HG03175 (cell line): ENCODE results near the gene SLC18A2.

Experiments used
- ATAC-seq: cut with Tn5 transposase; IDR thresholded peaks from one replicate; pipeline ENCODE4 v1.9.1; 2021; ENCODE audit warnings: mild to moderate bottlenecking, moderate library complexity; ENCODE audit not compliant: unreplicated experiment

Gene SLC18A2

GRCh38 chr10:117237401-117237991 is 3.4 kb upstream of the SLC18A2 start:
- ATAC-seq = peak; percentile 86

GRCh38 chr10:117239051-117239450 is 1.9 kb upstream of the SLC18A2 start:
- no peak for ATAC-seq

GRCh38 chr10:117239721-117240620 is 943 bp upstream of the SLC18A2 start:
- ATAC-seq = no peak

GRCh38 chr10:117241541-117242462 is 888 bp downstream of the SLC18A2 start:
- ATAC-seq = no peak

DNA sequence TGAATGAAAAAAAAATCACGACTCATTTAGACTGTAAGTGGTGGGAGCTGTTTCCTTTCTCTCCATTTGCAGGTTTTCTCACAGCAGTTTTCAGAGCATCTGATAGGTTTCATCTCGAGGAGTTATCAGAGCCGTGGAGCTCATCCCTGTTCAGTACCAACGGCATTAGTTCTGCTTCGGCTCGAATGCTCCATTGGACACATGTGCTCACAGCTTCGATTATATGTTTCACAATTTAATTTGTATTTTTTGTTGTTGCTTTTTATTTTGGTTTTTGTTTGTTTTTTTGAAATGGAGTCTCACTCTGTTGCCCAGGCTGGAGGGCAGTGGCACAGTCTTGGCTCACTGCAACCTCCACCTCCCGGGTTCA is 1.5 kb downstream of the SLC18A2 start:
- no peak for ATAC-seq

DNA sequence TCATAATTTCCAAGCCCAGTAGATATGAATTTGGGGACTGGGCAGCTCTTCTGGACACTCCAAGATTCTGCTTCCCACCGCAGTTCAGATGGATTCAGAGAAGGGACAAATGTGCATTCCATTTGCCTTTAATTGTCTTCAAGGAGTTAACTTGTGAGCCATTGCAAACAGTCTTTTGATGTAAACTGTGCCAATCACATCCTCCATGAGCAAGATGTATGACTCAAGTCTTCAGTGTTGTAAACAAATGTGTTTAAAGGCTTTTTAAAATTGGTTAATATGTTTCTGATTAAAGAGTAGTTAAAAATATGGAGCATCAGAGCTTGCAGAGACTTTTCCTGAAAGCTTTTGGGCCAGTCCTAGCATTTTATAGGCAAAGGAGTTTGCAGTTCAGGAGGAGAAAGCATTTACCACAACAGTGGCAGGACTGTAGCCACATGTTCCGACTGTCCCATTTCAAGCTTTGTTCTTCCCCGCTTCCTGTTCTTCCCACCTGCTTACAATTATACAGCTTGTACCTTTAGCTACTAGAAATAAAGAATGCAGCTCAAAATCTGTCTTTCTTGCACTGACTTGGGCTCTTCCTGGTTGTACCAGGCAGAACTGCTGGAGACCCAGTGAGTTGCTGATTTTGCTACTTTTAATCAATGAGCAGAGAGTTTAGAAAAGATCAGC is 6.2 kb downstream of the SLC18A2 start:
- no peak for ATAC-seq

DNA sequence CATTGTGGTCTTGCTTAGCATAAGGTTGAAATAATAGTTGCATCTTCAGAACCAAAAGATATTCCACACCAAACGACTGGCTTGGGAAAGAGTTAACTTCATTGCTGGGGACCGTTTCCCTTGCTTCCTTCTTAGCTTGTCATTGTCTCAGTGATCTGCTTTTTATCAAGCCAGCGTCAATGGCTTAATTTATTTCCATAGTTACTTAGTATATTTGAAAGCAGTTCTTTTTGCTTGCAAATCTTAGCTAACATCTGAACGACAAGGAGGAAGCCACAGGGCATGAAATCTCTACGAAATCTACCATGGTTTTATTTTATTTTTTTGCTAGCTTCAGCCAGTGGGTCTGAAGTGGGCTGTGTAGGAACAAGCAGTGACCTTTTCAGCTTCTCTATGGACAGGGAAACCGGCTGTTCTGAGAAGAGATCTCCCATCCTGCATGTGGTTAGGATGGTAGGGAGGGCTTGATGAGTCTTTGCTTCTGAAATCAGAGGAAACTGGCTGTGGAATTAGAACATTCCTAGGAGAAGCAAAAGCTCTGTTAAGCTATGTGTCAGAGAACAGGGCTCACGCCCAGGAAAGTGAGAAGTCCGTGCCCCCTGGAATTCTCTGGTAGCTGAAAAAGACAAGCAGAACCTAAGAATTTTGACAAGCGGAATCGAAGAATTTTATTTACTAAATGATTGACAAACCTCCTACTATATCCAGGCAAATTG is 8.0 kb downstream of the SLC18A2 start:
- no peak for ATAC-seq

DNA sequence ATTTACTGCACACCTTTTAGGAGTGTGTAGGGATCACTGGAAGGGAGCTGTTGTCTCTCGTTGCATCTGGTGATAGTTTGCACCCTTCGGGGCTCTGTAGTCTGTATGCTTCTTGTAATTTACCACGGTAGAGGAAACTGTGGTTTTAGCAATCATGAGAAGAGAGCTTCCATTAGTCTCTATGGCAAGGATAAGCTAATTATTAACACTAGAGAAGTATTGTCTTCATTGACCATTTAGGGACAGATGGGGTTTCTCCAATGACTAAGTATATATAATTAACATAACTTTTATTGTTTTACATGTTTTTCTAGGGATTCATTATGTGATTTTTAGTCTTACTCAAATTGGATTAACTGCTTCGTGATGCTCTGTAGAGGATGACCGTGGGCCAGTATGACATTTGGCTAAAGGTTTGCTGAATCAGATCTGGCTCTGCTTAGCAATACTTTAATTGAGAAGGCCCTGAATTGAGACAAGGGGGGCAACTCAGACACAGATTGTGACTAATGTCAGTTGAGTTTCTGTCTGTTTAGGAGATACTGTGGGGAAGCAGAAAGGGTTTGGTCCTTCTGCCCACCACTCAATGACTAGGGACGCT is 8.7 kb downstream of the SLC18A2 start:
- ATAC-seq = peak; percentile 82

- ATAC-seq = no peak
Measured at GRCh38 chr10:117250411-117250810, 9.5 kb downstream of the SLC18A2 start.

- ATAC-seq = no peak
Measured at GRCh38 chr10:117253908-117254307, 13.0 kb downstream of the SLC18A2 start.

- no peak for ATAC-seq
Measured at GRCh38 chr10:117254338-117254737, 13.4 kb downstream of the SLC18A2 start.

GRCh38 chr10:117254774-117255735 is 14.1 kb downstream of the SLC18A2 start:
- no peak for ATAC-seq

DNA sequence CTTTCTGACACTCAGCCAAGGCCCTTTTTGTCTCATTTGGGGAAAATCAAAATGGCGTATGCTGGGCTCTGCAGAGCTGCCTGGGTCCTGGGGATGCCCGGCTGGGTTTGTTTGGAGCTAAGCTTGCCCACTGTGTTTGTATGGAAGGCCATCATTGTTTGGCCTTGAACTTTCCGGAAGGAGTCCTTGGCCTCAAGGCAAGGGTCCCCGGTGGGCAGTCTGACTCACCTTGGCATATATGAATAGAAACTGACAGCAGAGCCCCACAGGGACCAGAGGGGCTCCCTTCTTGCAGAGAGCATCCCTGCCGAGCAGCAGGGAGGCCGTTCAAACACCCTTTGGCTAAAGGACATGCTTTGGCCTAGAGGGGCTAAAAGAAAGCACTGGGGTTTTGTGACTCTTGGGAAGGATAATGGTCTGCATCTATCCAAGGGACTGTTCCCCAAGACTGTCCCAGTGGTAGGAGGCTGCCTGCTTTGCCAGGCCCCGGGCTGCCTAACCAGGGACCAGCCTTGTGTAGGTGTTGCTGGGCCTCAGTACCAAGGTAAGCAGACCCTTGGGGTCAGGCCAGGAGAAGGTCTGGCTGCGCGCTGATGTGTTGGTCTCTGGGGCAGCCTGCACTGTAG is 15.0 kb downstream of the SLC18A2 start:
- no peak for ATAC-seq

GRCh38 chr10:117256910-117257309 is 16.0 kb downstream of the SLC18A2 start:
- ATAC-seq = no peak

DNA sequence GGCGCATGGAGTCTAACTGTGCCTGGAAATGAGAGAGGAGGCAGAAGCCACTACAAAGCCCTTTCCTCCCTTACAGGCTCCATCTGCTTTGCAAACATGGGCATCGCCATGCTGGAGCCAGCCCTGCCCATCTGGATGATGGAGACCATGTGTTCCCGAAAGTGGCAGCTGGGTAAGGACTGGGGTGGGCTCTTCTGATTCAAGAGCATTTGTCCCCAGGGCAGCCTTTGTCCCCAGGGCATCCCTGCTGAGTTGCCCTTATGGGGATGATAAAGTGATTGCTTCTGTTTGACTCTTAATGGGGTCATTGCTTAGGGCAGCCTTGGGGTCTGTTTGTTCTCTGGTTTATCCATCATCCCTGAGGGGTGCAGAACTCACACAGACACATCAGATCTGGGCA is 16.8 kb downstream of the SLC18A2 start:
- no peak for ATAC-seq

- ATAC-seq = no peak
Measured at GRCh38 chr10:117259279-117259678, 18.4 kb downstream of the SLC18A2 start.

DNA sequence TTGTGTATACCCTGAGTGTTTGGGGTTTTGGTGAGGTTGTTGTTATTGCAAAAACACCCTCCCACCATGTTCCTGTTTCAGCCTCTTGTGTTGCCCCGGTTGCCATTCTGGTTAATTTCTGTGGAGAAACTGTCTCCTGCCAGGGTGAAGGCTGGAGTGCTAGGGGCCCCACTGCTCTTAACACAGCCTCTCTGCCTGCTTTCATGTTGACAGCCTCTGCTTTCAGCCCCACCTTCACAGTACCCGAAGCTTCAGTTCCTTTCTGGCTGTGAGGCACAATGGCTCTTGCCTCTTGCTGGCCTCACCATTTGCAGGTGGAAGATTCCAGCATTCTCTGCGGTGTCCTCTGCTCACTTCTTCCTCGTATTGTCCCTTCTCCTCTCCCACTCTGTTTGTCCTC is 19.2 kb downstream of the SLC18A2 start:
- no peak for ATAC-seq

DNA sequence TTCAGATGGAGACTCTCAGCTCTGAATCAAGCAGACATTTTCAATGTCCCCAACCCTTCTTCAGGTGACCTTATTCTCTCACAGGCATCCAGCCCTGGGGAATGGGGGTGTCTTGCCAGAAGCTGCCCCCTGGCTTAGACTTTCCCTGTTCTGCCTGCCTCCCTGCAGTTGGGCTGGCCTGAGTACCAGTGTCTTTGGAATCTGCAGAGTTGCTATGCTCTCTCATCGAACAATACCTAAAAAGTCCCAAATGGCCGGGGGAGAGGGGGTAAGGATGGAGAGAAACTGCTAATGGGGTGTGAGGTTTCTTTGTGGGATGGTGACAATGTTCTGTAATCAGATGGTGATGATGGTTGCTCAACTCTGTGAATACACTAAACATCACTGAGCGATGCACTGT is 20.6 kb downstream of the SLC18A2 start:
- no peak for ATAC-seq
